Stimulated activated CD4-positive, alpha-beta T cell treated with anti-CD3 and anti-CD28 coated beads, Interleukin-1b, Interleukin-23, amount 100 ng/mL, for 24 hours (primary cell): Measurements from ENCODE around the gene GHRH.

Source experiments
- DNase-seq, 4 experiments: peaks; one replicate each; pipeline ENCODE4 v3.0.0-alpha.2; 2020; ENCODE audit warnings: low read depth in 4 of 4, low spot score in 1 of 4

Gene GHRH

GRCh38 chr20:37291724-37292126, 30.1 kb upstream of the GHRH start:
- no peak for DNase-seq

- no peak for DNase-seq
Measured at GRCh38 chr20:37290158-37290810, 28.7 kb upstream of the GHRH start.

- DNase-seq: no peak
Measured at GRCh38 chr20:37288091-37288490, 26.5 kb upstream of the GHRH start.

GRCh38 chr20:37285664-37286374, 24.2 kb upstream of the GHRH start:
- DNase-seq: no peak

GRCh38 chr20:37284691-37285161, 23.1 kb upstream of the GHRH start:
- DNase-seq: no peak

GRCh38 chr20:37283530-37284195, 22.0 kb upstream of the GHRH start:
- DNase-seq: no peak

GRCh38 chr20:37282556-37282955, 20.9 kb upstream of the GHRH start:
- DNase-seq: no peak

GRCh38 chr20:37280403-37280802, 18.8 kb upstream of the GHRH start:
- DNase-seq: no peak

- no peak for DNase-seq
Measured at GRCh38 chr20:37279820-37280219, 18.2 kb upstream of the GHRH start.

GRCh38 chr20:37278966-37279590, 17.5 kb upstream of the GHRH start:
- no peak for DNase-seq

GRCh38 chr20:37277253-37277593, 15.6 kb upstream of the GHRH start:
- no peak for DNase-seq

- DNase-seq: no peak
Measured at GRCh38 chr20:37276494-37277252, 15.1 kb upstream of the GHRH start.

- no peak for DNase-seq
Measured at GRCh38 chr20:37274851-37275524, 13.4 kb upstream of the GHRH start.

- DNase-seq: no peak
Measured at GRCh38 chr20:37273988-37274387, 12.4 kb upstream of the GHRH start.

- no peak for DNase-seq
Measured at GRCh38 chr20:37271421-37271768, 9.8 kb upstream of the GHRH start.

GRCh38 chr20:37270576-37271420, 9.2 kb upstream of the GHRH start:
- no peak for DNase-seq

GRCh38 chr20:37267667-37268313, 6.2 kb upstream of the GHRH start:
- no peak for DNase-seq

- DNase-seq: no peak
Measured at GRCh38 chr20:37266940-37267666, 5.5 kb upstream of the GHRH start.

GRCh38 chr20:37265152-37265551, 3.5 kb upstream of the GHRH start:
- DNase-seq: no peak
